Mucosa of descending colon (tissue), 3 donors: Measurements from ENCODE around the gene ADH4. TPM values are rescaled to one million over a fixed set of nuclear protein-coding genes. Genes with fewer than 3 reads are reported as not detected.
"Not testable (repeated sequence)": the region's sequence is repeated elsewhere in the genome, so short reads cannot be mapped to it uniquely, and the experiment has no call there.

Experiments
- ATAC-seq: fragments of 200-7000 bp; cut with Tn5 transposase; one replicate; pipeline ENCODE4 v1.9.1; 2020; ENCODE audit warnings: mild to moderate bottlenecking, moderate library complexity
- DNase-seq, 3 donors: peaks; one replicate each; pipeline ENCODE4 v3.0.0-alpha.2; 2020
- H3K36me3 ChIP-seq: fragments of 200-600 bp; one replicate; pipeline ENCODE4 v1.8.0; 2021; ENCODE audit warnings: low read depth, mild to moderate bottlenecking
- H3K4me1 ChIP-seq: fragments of 200-600 bp; one replicate; pipeline ENCODE4 v1.8.0; 2021; ENCODE audit warnings: low read depth, mild to moderate bottlenecking
- H3K4me3 ChIP-seq: fragments of 200-600 bp; one replicate; pipeline ENCODE4 v1.8.0; 2021; ENCODE audit warnings: mild to moderate bottlenecking
- H3K9me3 ChIP-seq: fragments of 200-600 bp; one replicate; pipeline ENCODE4 v1.8.0; 2021; ENCODE audit warnings: mild to moderate bottlenecking
- intact Hi-C, 2 donors: fragments of 100-400 bp; cut with DNase I in 1 of 2; cut with micrococcal nuclease in 1 of 2; formaldehyde crosslinking; loops; one replicate each; pipeline versions ENCODE4 v1.11.0 to v1.11.1; 2022; cut with DNase I, micrococcal nuclease
- long read RNA-seq, 2 donors: library from polyadenylated mRNA; unstranded; transcript quantifications; one replicate each; pipeline ENCODE4 v2.0.0, GENCODE V29; 2019 to 2021
- total RNA-seq, 3 donors: library from RNA; stranded (reverse); fragmentation: NEBNext Ultra II Directional in 2 of 3; extraction: Animal tissue kit (Norgen Biotek cat#: 25700) in 2 of 3; gene quantifications; one replicate each; pipeline versions ENCODE4 v1.2.1 to v1.2.4, GENCODE V29; 2021 to 2023
- TF ChIP-seq, protein P1 (sequence below): fragments of 200-600 bp; IDR thresholded peaks from one replicate; pipeline ENCODE4 v1.8.0; 2022; ENCODE audit warnings: antibody characterized with exemption, mild to moderate bottlenecking
- donor health status: DM: no; HTN: no; CAD: no; lungs with moderate emphysema.
- donor health status: DM: no; HTN: no; CAD: no.
- donor health status: DM: no; HTN: yes; CAD: no.

ADH4 gene
- under 1 TPM; 0.19 to 0.41 (median 0.23) TPM for total RNA-seq
- long read RNA-seq, donor 1, partial matches to known transcripts = 0 of 1 reads
- long read RNA-seq, donor 1, other reads (novel, unspliced or antisense) = 1 of 1 reads
- long read RNA-seq, donor 2 = 0 reads

DNA sequence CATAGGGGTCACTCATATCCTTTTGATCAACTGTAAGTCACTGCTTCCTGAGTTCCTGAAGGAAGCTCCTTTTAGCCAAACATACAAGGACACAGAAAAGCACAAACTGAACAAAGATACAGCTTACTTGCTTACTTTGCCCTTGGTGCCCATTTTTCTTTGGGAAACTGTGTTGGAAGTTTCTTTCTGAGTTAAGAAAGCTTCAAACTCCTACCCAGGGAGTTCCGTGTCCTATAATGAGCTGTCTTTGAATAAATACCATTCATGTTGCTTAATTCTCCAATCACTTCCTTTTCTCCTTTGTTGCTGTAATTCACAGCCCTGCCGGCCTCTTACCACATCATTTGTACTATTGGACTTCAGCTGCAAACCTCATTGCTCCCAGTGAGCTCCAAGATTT lies at the start of gene ADH4:
Gene ADH4 (minus strand): TSS at position 228 of the 400 bp plus-strand sequence. CDS start 75 bp downstream, at position 153.
- TF ChIP-seq, protein P1, sequence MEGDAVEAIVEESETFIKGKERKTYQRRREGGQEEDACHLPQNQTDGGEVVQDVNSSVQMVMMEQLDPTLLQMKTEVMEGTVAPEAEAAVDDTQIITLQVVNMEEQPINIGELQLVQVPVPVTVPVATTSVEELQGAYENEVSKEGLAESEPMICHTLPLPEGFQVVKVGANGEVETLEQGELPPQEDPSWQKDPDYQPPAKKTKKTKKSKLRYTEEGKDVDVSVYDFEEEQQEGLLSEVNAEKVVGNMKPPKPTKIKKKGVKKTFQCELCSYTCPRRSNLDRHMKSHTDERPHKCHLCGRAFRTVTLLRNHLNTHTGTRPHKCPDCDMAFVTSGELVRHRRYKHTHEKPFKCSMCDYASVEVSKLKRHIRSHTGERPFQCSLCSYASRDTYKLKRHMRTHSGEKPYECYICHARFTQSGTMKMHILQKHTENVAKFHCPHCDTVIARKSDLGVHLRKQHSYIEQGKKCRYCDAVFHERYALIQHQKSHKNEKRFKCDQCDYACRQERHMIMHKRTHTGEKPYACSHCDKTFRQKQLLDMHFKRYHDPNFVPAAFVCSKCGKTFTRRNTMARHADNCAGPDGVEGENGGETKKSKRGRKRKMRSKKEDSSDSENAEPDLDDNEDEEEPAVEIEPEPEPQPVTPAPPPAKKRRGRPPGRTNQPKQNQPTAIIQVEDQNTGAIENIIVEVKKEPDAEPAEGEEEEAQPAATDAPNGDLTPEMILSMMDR = no peak
- DNase-seq (no peak), ATAC-seq (peak; percentile 59)
- Histone ChIP-seq H3K36me3 (no peaks in the 10 kb centered on the region), H3K4me3 (no peak within 1 kb of the TSS), H3K4me1 (peaks cover 6% of the 10 kb centered on the region), H3K9me3 (no peaks in the 10 kb centered on the region)
- intact Hi-C loops = no loop called here

GRCh38 chr4:99190336-99190735 lies 46.2 kb upstream of the ADH4 start:
- Histone ChIP-seq H3K9me3 (peaks cover 4% of the 10 kb centered on the region), H3K36me3 (no peaks in the 10 kb centered on the region), H3K4me3 (no peak overlapping the region), H3K4me1 (no peaks in the 10 kb centered on the region)
- ATAC-seq (no peak), DNase-seq (no peak)
- intact Hi-C loops = no loop called here
- TF ChIP-seq, protein P1 = no peak

DNA sequence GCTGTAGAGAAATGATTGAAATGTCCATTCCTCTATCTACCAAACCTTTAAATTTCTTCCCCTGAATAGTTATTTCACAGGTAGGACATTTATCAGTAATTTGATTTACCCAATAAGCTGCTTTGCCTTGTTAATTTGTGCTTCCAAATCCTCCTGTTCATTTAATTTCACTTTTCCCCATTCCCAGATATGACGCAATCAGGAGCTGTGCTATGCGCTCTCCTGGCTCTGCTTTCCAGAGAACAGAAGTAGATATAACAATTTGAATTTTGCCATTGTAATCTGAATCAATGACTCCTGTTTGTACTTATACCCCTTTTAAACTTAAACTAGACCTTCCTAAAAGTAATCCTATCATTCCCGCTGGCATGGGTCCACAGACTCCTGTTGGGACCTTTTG lies 45.8 kb upstream of the ADH4 start:
- not testable (repeated sequence) for ATAC-seq

GRCh38 chr4:99186029-99186428 lies 41.9 kb upstream of the ADH4 start:
- no peak for DNase-seq
- TF ChIP-seq, protein P1 = no peak
- H3K9me3 ChIP-seq = no peaks in the 10 kb centered on the region
- no peak overlapping the region for H3K4me3 ChIP-seq
- H3K36me3 ChIP-seq = no peaks in the 10 kb centered on the region
- intact Hi-C loops = no loop called here
- H3K4me1 ChIP-seq = no peaks in the 10 kb centered on the region
- no peak for ATAC-seq

More for the DNA sequence above, 45.8 kb upstream of the ADH4 start:
- DNase-seq, H3K4me3 ChIP-seq, H3K36me3 ChIP-seq, intact Hi-C loops, H3K9me3 ChIP-seq, H3K4me1 ChIP-seq: not testable (repeated sequence)

- intact Hi-C loops = no loop called here
- no peak for ATAC-seq
Observed at GRCh38 chr4:99185581-99185980, 41.5 kb upstream of the ADH4 start.

GRCh38 chr4:99180382-99181070 lies 36.4 kb upstream of the ADH4 start:
- Histone ChIP-seq H3K36me3 (no peaks in the 10 kb centered on the region), H3K9me3 (no peaks in the 10 kb centered on the region), H3K4me3 (no peak overlapping the region), H3K4me1 (no peaks in the 10 kb centered on the region)
- peak; percentile 35 for ATAC-seq
- intact Hi-C loops = no loop called here
- no peak for DNase-seq
- TF ChIP-seq, protein P1 = no peak

More at GRCh38 chr4:99185581-99185980, 41.5 kb upstream of the ADH4 start:
- Histone ChIP-seq H3K9me3 (no peaks in the 10 kb centered on the region), H3K36me3 (no peaks in the 10 kb centered on the region), H3K4me1 (no peaks in the 10 kb centered on the region), H3K4me3 (no peak overlapping the region)
- no peak for DNase-seq
- TF ChIP-seq, protein P1 = no peak
